ENCODE measurements around the gene RGS7. TPM values are rescaled to one million over a fixed set of nuclear protein-coding genes. Genes with fewer than 3 reads are reported as not detected.
"Not testable (repeated sequence)": the region's sequence is repeated elsewhere in the genome, so short reads cannot be mapped to it uniquely, and the experiment has no call there.

RGS7 gene
- total RNA-seq, 1 experiment from 2014 or later, result 1.0 TPM

GRCh38 chr1:241229216-241229615, 127.8 kb downstream of the RGS7 start:
- H3K36me3 Mint-ChIP-seq (ENCODE audit: insufficient read depth, unreplicated experiment), result no peaks in the 10 kb centered on the region
- CTCF ChIA-PET, result no interaction called here
- BruUV-seq (replicated peaks), result no TSS peak
- peaks cover 8% of the 10 kb centered on the region for H3K4me1 Mint-ChIP-seq (ENCODE audit: low read depth, unreplicated experiment)
- no peak overlapping the region for H3K4me3 Mint-ChIP-seq (ENCODE audit: low read depth, unreplicated experiment)
- intact Hi-C loops (cut with micrococcal nuclease; ENCODE audit: unreplicated experiment), result no loop called here
- H3K9me3 Mint-ChIP-seq (ENCODE audit: low read depth, unreplicated experiment), result no peaks in the 10 kb centered on the region
- no peak overlapping the region for H3K27ac Mint-ChIP-seq (ENCODE audit: unreplicated experiment)
- H3K27me3 Mint-ChIP-seq (ENCODE audit: unreplicated experiment), result no peaks in the 10 kb centered on the region
- DNase-seq, result no peak
- TF ChIP-seq, protein P1, sequence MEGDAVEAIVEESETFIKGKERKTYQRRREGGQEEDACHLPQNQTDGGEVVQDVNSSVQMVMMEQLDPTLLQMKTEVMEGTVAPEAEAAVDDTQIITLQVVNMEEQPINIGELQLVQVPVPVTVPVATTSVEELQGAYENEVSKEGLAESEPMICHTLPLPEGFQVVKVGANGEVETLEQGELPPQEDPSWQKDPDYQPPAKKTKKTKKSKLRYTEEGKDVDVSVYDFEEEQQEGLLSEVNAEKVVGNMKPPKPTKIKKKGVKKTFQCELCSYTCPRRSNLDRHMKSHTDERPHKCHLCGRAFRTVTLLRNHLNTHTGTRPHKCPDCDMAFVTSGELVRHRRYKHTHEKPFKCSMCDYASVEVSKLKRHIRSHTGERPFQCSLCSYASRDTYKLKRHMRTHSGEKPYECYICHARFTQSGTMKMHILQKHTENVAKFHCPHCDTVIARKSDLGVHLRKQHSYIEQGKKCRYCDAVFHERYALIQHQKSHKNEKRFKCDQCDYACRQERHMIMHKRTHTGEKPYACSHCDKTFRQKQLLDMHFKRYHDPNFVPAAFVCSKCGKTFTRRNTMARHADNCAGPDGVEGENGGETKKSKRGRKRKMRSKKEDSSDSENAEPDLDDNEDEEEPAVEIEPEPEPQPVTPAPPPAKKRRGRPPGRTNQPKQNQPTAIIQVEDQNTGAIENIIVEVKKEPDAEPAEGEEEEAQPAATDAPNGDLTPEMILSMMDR (IDR thresholded peaks at IDR 0.05; ENCODE audit: unreplicated experiment), result no peak

GRCh38 chr1:241228339-241228738, 128.7 kb downstream of the RGS7 start:
- no TSS peak for BruUV-seq (replicated peaks)
- Mint-ChIP-seq H3K4me3 (ENCODE audit: low read depth, unreplicated experiment) (no peak overlapping the region), H3K9me3 (ENCODE audit: low read depth, unreplicated experiment) (no peaks in the 10 kb centered on the region), H3K27me3 (ENCODE audit: unreplicated experiment) (no peaks in the 10 kb centered on the region), H3K36me3 (ENCODE audit: insufficient read depth, unreplicated experiment) (no peaks in the 10 kb centered on the region), H3K4me1 (ENCODE audit: low read depth, unreplicated experiment) (peaks cover 8% of the 10 kb centered on the region), H3K27ac (ENCODE audit: unreplicated experiment) (no peak overlapping the region)
- TF ChIP-seq, protein P1 (IDR thresholded peaks at IDR 0.05; ENCODE audit: unreplicated experiment), result no peak
- CTCF ChIA-PET, result no interaction called here
- no peak for DNase-seq
- intact Hi-C loops (cut with micrococcal nuclease; ENCODE audit: unreplicated experiment), result no loop called here

DNA sequence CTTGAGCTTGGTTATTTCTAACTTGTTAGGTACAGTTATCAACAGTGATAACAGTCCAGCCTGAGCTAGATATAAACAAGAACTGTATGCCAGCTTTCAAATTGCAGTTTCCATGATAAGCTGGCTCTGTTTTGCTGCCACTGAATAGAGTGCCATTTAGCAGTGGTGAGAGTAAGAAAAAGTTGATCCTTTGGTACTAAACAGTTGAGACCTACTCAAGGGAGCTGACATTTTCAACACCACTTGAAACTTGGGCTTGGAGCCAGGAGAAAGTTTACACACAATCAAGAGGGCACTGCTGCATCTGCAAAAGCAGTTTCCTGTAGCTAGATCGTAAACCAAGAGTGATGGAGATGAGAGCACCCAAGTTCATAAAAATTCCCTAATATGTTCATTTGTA, 131.3 kb downstream of the RGS7 start:
- H3K4me1 Mint-ChIP-seq (ENCODE audit: low read depth, unreplicated experiment), result peaks cover 12% of the 10 kb centered on the region
- BruUV-seq (replicated peaks), result no TSS peak
- no peak for DNase-seq

DNA sequence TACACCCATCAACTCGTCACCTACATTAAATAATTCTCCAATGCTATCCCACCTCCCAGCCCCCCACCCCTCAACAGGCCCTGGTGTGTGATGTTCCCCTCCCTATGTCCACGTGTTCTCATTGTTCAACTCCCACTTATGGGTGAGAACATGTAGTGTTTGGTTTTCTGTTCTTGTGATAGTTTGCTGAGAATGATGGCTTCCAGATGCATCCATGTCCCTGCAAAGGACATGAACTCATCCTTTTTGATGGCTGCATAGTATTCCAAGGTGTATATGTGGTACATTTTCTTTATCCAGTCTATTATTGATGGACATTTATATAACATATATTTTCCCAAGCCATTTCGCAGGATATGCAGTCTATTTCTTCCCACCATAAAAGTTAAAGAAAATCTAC, 132.8 kb downstream of the RGS7 start:
- H3K27ac Mint-ChIP-seq (ENCODE audit: unreplicated experiment); H3K36me3 Mint-ChIP-seq (ENCODE audit: insufficient read depth, unreplicated experiment); H3K4me3 Mint-ChIP-seq (ENCODE audit: low read depth, unreplicated experiment); intact Hi-C loops (cut with micrococcal nuclease; ENCODE audit: unreplicated experiment); BruUV-seq (replicated peaks); H3K9me3 Mint-ChIP-seq (ENCODE audit: low read depth, unreplicated experiment); CTCF ChIA-PET; DNase-seq; H3K27me3 Mint-ChIP-seq (ENCODE audit: unreplicated experiment): not testable (repeated sequence)
- peaks cover 22% of the 10 kb centered on the region for H3K4me1 Mint-ChIP-seq (ENCODE audit: low read depth, unreplicated experiment)

More for the DNA sequence above, 131.3 kb downstream of the RGS7 start:
- intact Hi-C loops (cut with micrococcal nuclease; ENCODE audit: unreplicated experiment), result no loop called here
- Mint-ChIP-seq H3K9me3 (ENCODE audit: low read depth, unreplicated experiment) (peaks cover 1% of the 10 kb centered on the region), H3K27me3 (ENCODE audit: unreplicated experiment) (no peaks in the 10 kb centered on the region), H3K4me3 (ENCODE audit: low read depth, unreplicated experiment) (no peak overlapping the region), H3K27ac (ENCODE audit: unreplicated experiment) (no peak overlapping the region), H3K36me3 (ENCODE audit: insufficient read depth, unreplicated experiment) (no peaks in the 10 kb centered on the region)
- TF ChIP-seq, protein P1 (IDR thresholded peaks at IDR 0.05; ENCODE audit: unreplicated experiment), result no peak
- CTCF ChIA-PET, result no interaction called here

DNA sequence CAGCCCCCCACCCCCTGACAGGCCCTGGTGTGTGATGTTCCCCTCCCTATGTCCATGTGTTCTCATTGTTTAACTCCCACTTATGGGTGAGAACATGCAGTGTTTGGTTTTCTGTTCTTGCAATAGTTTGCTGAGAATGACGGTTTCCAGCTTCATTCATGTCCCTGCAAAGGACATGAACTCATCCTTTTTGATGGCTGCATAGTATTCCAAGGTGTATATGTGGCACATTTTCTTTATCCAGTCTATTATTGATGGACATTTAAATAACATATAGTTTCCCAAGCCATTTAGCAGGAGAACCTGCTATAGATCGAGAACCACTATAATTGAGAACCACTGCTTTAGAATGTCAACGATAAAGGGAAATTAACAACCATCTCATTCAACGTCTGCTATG, 134.2 kb downstream of the RGS7 start:
- H3K36me3 Mint-ChIP-seq (ENCODE audit: insufficient read depth, unreplicated experiment); H3K4me3 Mint-ChIP-seq (ENCODE audit: low read depth, unreplicated experiment); CTCF ChIA-PET; H3K27me3 Mint-ChIP-seq (ENCODE audit: unreplicated experiment); BruUV-seq (replicated peaks); H3K27ac Mint-ChIP-seq (ENCODE audit: unreplicated experiment); intact Hi-C loops (cut with micrococcal nuclease; ENCODE audit: unreplicated experiment); DNase-seq; H3K9me3 Mint-ChIP-seq (ENCODE audit: low read depth, unreplicated experiment): not testable (repeated sequence)
- H3K4me1 Mint-ChIP-seq (ENCODE audit: low read depth, unreplicated experiment), result peaks cover 23% of the 10 kb centered on the region

All from Calu3 (cell line).